Activated CD4-positive, alpha-beta T cell treated with anti-CD3 and anti-CD28 coated beads for 1 hour (primary cell): ENCODE results near the gene CCDC3.
"Not testable (repeated sequence)": the region's sequence is repeated elsewhere in the genome, so short reads cannot be mapped to it uniquely, and the experiment has no call there.

Experiments used
- DNase-seq: peaks from one replicate; pipeline ENCODE4 v3.0.0-alpha.2; 2020

CCDC3 gene

GRCh38 chr10:12876266-12876665 is 125.2 kb downstream of the CCDC3 start:
- DNase-seq, result no peak

DNA sequence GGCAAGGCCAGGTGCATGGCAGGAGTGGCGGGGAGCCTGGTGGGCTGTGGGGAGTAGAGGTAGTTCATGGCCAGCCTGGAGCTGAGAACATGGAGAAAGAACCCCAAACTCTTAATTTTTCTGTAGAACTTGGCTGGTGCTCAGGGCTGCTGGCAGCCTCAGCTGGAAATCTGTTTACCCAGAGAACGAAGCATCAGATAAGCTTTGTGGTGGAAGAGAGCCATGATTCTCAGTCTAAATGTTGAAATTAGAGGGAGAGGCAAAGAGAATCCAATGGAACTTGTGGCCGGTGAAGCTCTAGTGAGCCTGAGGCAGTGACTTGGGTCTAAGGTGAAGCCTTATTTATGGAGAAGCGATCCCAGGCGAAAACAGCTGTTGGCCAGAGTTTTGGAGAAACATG is 126.4 kb downstream of the CCDC3 start:
- no peak for DNase-seq

- no peak for DNase-seq
Measured at GRCh38 chr10:12874501-12874900, 127.0 kb downstream of the CCDC3 start.

- no peak for DNase-seq
Measured at GRCh38 chr10:12873172-12873571, 128.3 kb downstream of the CCDC3 start.

DNA sequence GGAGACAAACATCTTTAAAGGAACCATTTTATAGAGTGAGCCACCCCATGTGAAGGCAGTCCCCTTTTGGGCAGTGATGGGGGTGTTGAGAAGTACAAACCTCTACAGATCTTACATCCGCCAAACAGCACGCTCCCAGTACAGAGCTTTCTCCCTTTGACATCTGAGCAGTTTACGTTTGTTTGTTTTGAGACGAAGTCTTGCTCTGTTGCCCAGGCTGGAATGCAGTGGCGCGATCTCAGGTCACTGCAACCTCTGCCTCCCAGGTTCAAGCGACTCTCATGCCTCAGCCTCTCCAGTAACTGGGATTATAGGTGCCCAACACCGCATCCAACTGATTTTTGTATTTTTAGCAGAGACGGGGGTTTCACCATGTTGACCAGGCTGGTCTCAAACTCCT is 128.9 kb downstream of the CCDC3 start:
- DNase-seq, result no peak

GRCh38 chr10:12869427-12869826 is 132.1 kb downstream of the CCDC3 start:
- no peak for DNase-seq

DNA sequence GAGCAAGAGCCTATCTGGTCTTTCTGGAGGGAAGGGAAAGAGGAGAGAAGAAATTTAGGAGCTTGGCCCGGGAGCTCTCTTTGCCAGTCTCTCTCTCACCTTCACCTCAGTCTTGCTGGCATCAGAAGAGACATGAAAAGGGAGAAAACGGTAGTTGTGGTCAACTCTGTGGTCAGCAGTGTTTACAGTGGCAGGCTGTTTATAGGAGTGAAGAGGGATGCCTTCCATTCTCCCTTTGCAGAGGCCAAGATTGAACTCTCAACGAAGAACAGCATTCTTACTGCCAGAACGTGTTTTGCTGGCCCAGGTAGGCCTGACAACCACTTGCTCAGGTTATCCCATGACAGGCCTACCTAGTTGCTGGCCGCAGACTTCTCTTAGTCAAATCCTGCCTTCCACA is 133.3 kb downstream of the CCDC3 start:
- DNase-seq, result no peak

GRCh38 chr10:12865515-12865914 is 136.0 kb downstream of the CCDC3 start:
- not testable (repeated sequence) for DNase-seq

- no peak for DNase-seq
Measured at GRCh38 chr10:12862459-12862858, 139.1 kb downstream of the CCDC3 start.

DNA sequence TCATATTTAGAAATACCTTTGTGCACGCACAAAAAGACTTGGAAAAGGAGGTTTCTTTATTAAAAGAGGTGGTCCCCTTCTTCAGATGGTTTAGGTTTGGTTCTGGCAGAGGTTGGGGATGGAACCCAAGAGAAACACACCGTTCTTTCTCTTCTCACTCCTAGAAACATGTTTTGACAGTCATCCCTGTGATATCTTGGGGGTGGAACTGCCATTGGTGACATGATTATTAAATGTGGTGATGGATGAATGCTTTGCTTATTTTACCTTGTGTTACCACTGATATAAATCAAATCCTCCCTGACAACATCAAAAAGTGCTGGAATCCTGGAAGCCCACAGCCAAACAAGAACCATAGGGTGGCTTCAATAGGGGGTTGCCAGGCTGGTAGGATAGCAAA is 146.5 kb downstream of the CCDC3 start:
- no peak for DNase-seq

GRCh38 chr10:12852687-12853086 is 148.8 kb downstream of the CCDC3 start:
- DNase-seq, result no peak

GRCh38 chr10:12849319-12850181 is 152.0 kb downstream of the CCDC3 start:
- no peak for DNase-seq

GRCh38 chr10:12848439-12849173 is 152.9 kb downstream of the CCDC3 start:
- DNase-seq, result no peak

- DNase-seq, result no peak
Measured at GRCh38 chr10:12847361-12847975, 154.0 kb downstream of the CCDC3 start.

- DNase-seq, result no peak
Measured at GRCh38 chr10:12846718-12847117, 154.8 kb downstream of the CCDC3 start.
